Gastroesophageal sphincter (tissue), 3 donors: ENCODE results near the gene SLC2A4.
A peak's percentile ranks its signal among the peaks of the same experiment; 100 is the strongest.

Experiments
- CTCF ChIP-seq, 4 experiments: fragments of 200-600 bp in 2 of 4; fragments of 450-650 bp in 2 of 4; sonication (generic) in 1 of 4; IDR thresholded peaks; one replicate each; pipeline ENCODE4 v1.5.1; 2017 to 2019; ENCODE audit warnings: antibody characterized with exemption in 4 of 4, mild to moderate bottlenecking in 2 of 4, moderate library complexity in 2 of 4
- POLR2AphosphoS5 ChIP-seq: sonication (generic); formaldehyde crosslinking; IDR thresholded peaks from one replicate; pipeline ENCODE4 v1.6.1; 2017; ENCODE audit warnings: antibody characterized with exemption

GRCh38 chr17:7281953-7282751 is 634 bp downstream of the SLC2A4 start:
- no peak for TF ChIP-seq CTCF (IDR thresholded peaks at IDR 0.05)
- TF ChIP-seq POLR2AphosphoS5, result peak; percentile 80
